H1 (cell line): ENCODE data around the gene ZNF70. TPM values are rescaled to one million over a fixed set of nuclear protein-coding genes. Genes with fewer than 3 reads are reported as not detected.

Experiments
- CTCF ChIA-PET: fragments of 300-600 bp; sonication (Branson Sonifier 250); formaldehyde crosslinking; loops from one replicate; lab custom pipeline; 2021; ENCODE audit not compliant: partially characterized antibody; lab: Charles Lee
- POLR2A ChIA-PET: fragments of 300-600 bp; sonication (Branson Sonifier 250); formaldehyde crosslinking; loops from one replicate; lab custom pipeline; 2021; ENCODE audit warnings: inconsistent platforms; ENCODE audit not compliant: partially characterized antibody; lab: Charles Lee
- DNase-seq, 2 experiments: peaks; one replicate each; pipeline versions ENCODE4 v3.0.0 to v3.0.0-alpha.2; 2010 to 2022; ENCODE audit warnings: low spot score in 2 of 2, low read depth in 1 of 2, mixed read lengths in 1 of 2
- FAIRE-seq: peaks from 2 replicates; lab custom pipeline; 2011; peaks lifted over from hg19 to GRCh38; lab: Jason Lieb, UNC
- H2AFZ ChIP-seq: 2 replicates; pipeline ENCODE4 v1.8.1; 2012; ENCODE audit warnings: low read length, inconsistent platforms
- H2AK5ac ChIP-seq: 2 replicates; pipeline ENCODE4 v1.6.1; 2013; ENCODE audit warnings: low read depth, low read length
- H2BK120ac ChIP-seq: replicated peaks from 2 replicates; pipeline ENCODE3; 2013; ENCODE audit warnings: low read depth, low read length, inconsistent platforms
- H2BK12ac ChIP-seq: 2 replicates; pipeline ENCODE4 v1.6.1; 2013; ENCODE audit warnings: low read depth, low read length
- H2BK15ac ChIP-seq: 2 replicates; pipeline ENCODE4 v1.6.1; 2013; ENCODE audit warnings: low read length
- H2BK20ac ChIP-seq: 2 replicates; pipeline ENCODE4 v1.6.1; 2013; ENCODE audit warnings: low read length
- H2BK5ac ChIP-seq: 2 replicates; pipeline ENCODE4 v1.6.1; 2013; ENCODE audit warnings: low read depth, low read length
- H3K14ac ChIP-seq: 2 replicates; pipeline ENCODE4 v1.6.1; 2013; ENCODE audit warnings: inconsistent platforms; ENCODE audit not compliant: insufficient read length
- H3K18ac ChIP-seq: 2 replicates; pipeline ENCODE4 v1.6.1; 2013; ENCODE audit warnings: low read length; ENCODE audit errors: extremely low read depth
- H3K23ac ChIP-seq: 2 replicates; pipeline ENCODE4 v1.6.1; 2013; ENCODE audit warnings: inconsistent platforms; ENCODE audit not compliant: insufficient read length
- H3K23me2 ChIP-seq: 2 replicates; pipeline ENCODE4 v1.6.1; 2013; ENCODE audit warnings: low read depth, low read length
- H3K27ac ChIP-seq: 2 replicates; pipeline ENCODE4 v1.6.1; 2011; ENCODE audit warnings: low read depth, low read length, inconsistent platforms
- H3K27me3 ChIP-seq, 4 experiments: replicated peaks in 1 of 4; 1 replicate in 1 of 4; 2 replicates in 3 of 4; pipeline versions ENCODE4 v1.6.1 to v1.8.1; 2011 to 2013; ENCODE audit warnings: low read length in 3 of 4, mild to moderate bottlenecking in 3 of 4, inconsistent platforms in 2 of 4, mixed read lengths in 2 of 4, moderate library complexity in 1 of 4; ENCODE audit not compliant: control insufficient read depth in 3 of 4, insufficient read depth in 3 of 4; ENCODE audit errors: extremely low read depth in 1 of 4
- H3K36me3 ChIP-seq, 4 experiments: 2 replicates each; pipeline versions ENCODE4 v1.6.1 to v1.8.1; 2011 to 2013; ENCODE audit warnings: mild to moderate bottlenecking in 4 of 4, low read length in 3 of 4, moderate library complexity in 2 of 4, control low read depth in 1 of 4, inconsistent platforms in 1 of 4; ENCODE audit not compliant: insufficient read depth in 4 of 4, control insufficient read depth in 2 of 4
- H3K4ac ChIP-seq: replicated peaks from 2 replicates; pipeline ENCODE3; 2013; ENCODE audit warnings: low read length, low read depth, mixed read lengths, inconsistent platforms; ENCODE audit not compliant: insufficient read length
- H3K4me1 ChIP-seq, 4 experiments: replicated peaks in 1 of 4; 1 replicate in 1 of 4; 2 replicates in 3 of 4; pipeline versions ENCODE4 v1.6.1 to v1.8.1; 2011 to 2013; ENCODE audit warnings: low read length in 3 of 4, inconsistent platforms in 2 of 4, mixed read lengths in 1 of 4; ENCODE audit not compliant: insufficient read depth in 4 of 4, control insufficient read depth in 3 of 4
- H3K4me2 ChIP-seq, 2 experiments: 2 replicates each; pipeline versions ENCODE4 v1.6.1 to v1.8.1; 2011 to 2013; ENCODE audit warnings: low read depth in 2 of 2, low read length in 2 of 2, control low read depth in 1 of 2, inconsistent platforms in 1 of 2, mild to moderate bottlenecking in 1 of 2; ENCODE audit not compliant: insufficient read depth in 1 of 2
- H3K4me3 ChIP-seq, 4 experiments: fragments of 200-600, 300-600 bp in 1 of 4; sonication (generic), shearing (Covaris generic), sonication (Bioruptor Twin) in 1 of 4; 2 replicates each; pipeline versions ENCODE4 v1.5.1 to v1.8.1; 2011 to 2016; ENCODE audit warnings: low read length in 4 of 4, low read depth in 3 of 4, control low read depth in 2 of 4, inconsistent platforms in 2 of 4, mild to moderate bottlenecking in 2 of 4, mixed read lengths in 1 of 4, moderate library complexity in 1 of 4; ENCODE audit not compliant: insufficient read depth in 2 of 4; ENCODE audit errors: extremely low read depth in 1 of 4
- H3K56ac ChIP-seq: replicated peaks from 2 replicates; pipeline ENCODE3; 2013; ENCODE audit warnings: low read depth, mild to moderate bottlenecking, mixed read lengths, low read length, inconsistent platforms; ENCODE audit not compliant: insufficient read length
- H3K79me1 ChIP-seq: 2 replicates; pipeline ENCODE4 v1.6.1; 2013; ENCODE audit warnings: low read depth, low read length, control low read depth
- H3K79me2 ChIP-seq, 2 experiments: 2 replicates each; pipeline versions ENCODE4 v1.6.1 to v1.8.1; 2012 to 2013; ENCODE audit warnings: low read length in 2 of 2, mild to moderate bottlenecking in 2 of 2, inconsistent platforms in 1 of 2; ENCODE audit not compliant: insufficient read depth in 2 of 2, control insufficient read depth in 1 of 2
- H3K9ac ChIP-seq, 4 experiments: replicated peaks in 1 of 4; 1 replicate in 1 of 4; 2 replicates in 3 of 4; pipeline versions ENCODE4 v1.6.1 to v1.8.1; 2011 to 2013; ENCODE audit warnings: low read depth in 3 of 4, low read length in 3 of 4, control low read depth in 2 of 4, mild to moderate bottlenecking in 2 of 4, moderate library complexity in 2 of 4, inconsistent platforms in 1 of 4; ENCODE audit errors: extremely low read depth in 1 of 4
- H3K9me3 ChIP-seq, 2 experiments: 2 replicates each; pipeline versions ENCODE4 v1.6.1 to v1.8.1; 2012 to 2013; ENCODE audit warnings: mild to moderate bottlenecking in 2 of 2, moderate library complexity in 2 of 2, control low read depth in 1 of 2, inconsistent platforms in 1 of 2, low read depth in 1 of 2, low read length in 1 of 2, mixed read lengths in 1 of 2; ENCODE audit not compliant: insufficient read depth in 2 of 2
- H4K20me1 ChIP-seq, 2 experiments: replicated peaks in 1 of 2; 2 replicates each; pipeline versions ENCODE3 to v1.8.1; 2011 to 2013; ENCODE audit warnings: inconsistent platforms in 2 of 2, low read length in 2 of 2, mild to moderate bottlenecking in 1 of 2; ENCODE audit not compliant: insufficient read depth in 2 of 2, control insufficient read depth in 1 of 2
- H4K5ac ChIP-seq: 2 replicates; pipeline ENCODE4 v1.6.1; 2013; ENCODE audit warnings: low read length, low read depth, mixed read lengths, inconsistent platforms; ENCODE audit not compliant: insufficient read length
- H4K8ac ChIP-seq: 2 replicates; pipeline ENCODE4 v1.8.0; 2013; ENCODE audit warnings: mild to moderate bottlenecking, moderate library complexity, low read length, inconsistent platforms; ENCODE audit not compliant: insufficient read depth; ENCODE audit errors: extremely low read depth
- H4K91ac ChIP-seq: replicated peaks from 2 replicates; pipeline ENCODE3; 2013; ENCODE audit warnings: low read length, mixed read lengths, inconsistent platforms; ENCODE audit not compliant: insufficient read length
- BCL11A ChIP-seq, 2 experiments: IDR thresholded peaks; one replicate each; pipeline ENCODE4 v1.6.1; 2011; ENCODE audit warnings: low read depth in 2 of 2, low read length in 2 of 2, mild to moderate bottlenecking in 2 of 2
- CBX5 ChIP-seq: fragments of 300-800, 300-1000 bp; sonication (generic); IDR thresholded peaks from 2 replicates; pipeline ENCODE4 v1.7.1; 2016; ENCODE audit warnings: antibody characterized with exemption, low read length, low read depth
- CREB1 ChIP-seq: IDR thresholded peaks from 2 replicates; pipeline ENCODE4 v1.6.1; 2012; ENCODE audit warnings: inconsistent platforms
- EGR1 ChIP-seq: IDR thresholded peaks from 2 replicates; pipeline ENCODE4 v1.6.1; 2011; ENCODE audit warnings: low read depth, low read length, borderline replicate concordance
- GABPA ChIP-seq: IDR thresholded peaks from 2 replicates; pipeline ENCODE4 v1.6.1; 2011; ENCODE audit warnings: mild to moderate bottlenecking, low read length, moderate library complexity, borderline replicate concordance; ENCODE audit not compliant: insufficient read depth
- POLR2A ChIP-seq, 2 experiments: IDR thresholded peaks; 1 replicate in 1 of 2; 2 replicates in 1 of 2; pipeline ENCODE4 v1.6.1; 2011; ENCODE audit warnings: low read depth in 2 of 2, low read length in 2 of 2, mild to moderate bottlenecking in 2 of 2; ENCODE audit errors: control extremely low read depth in 1 of 2
- RXRA ChIP-seq: IDR thresholded peaks from 2 replicates; pipeline ENCODE4 v1.6.1; 2011; ENCODE audit warnings: low read depth, mild to moderate bottlenecking, low read length, moderate library complexity; ENCODE audit not compliant: insufficient read depth
- SIN3A ChIP-seq, 2 experiments: IDR thresholded peaks in 1 of 2; conservative IDR thresholded peaks in 1 of 2; 2 replicates each; pipeline ENCODE4 v1.6.1; 2011 to 2012; ENCODE audit warnings: low read length in 2 of 2, improper control_type of control experiment in 1 of 2, low read depth in 1 of 2, mild to moderate bottlenecking in 1 of 2
- SUZ12 ChIP-seq: fragments of 200-600 bp; sonication (generic); IDR thresholded peaks from 2 replicates; pipeline ENCODE4 v1.6.1; 2012; ENCODE audit warnings: mild to moderate bottlenecking, inconsistent platforms, low read length, moderate library complexity, mixed read lengths
- TAF7 ChIP-seq: optimal IDR thresholded peaks from 2 replicates; pipeline ENCODE3; 2011; ENCODE audit warnings: low read depth, mild to moderate bottlenecking, inconsistent platforms, low read length, moderate library complexity, borderline replicate concordance
- YY1 ChIP-seq: IDR thresholded peaks from 2 replicates; pipeline ENCODE4 v1.6.1; 2011; ENCODE audit warnings: low read depth, mild to moderate bottlenecking, low read length
- WGBS, 2 experiments: shearing (Covaris generic) in 1 of 2; methylation state at CpG; one replicate each; pipeline versions ENCODE4 v1.1.6 to v1.1.7; 2013 to 2015; ENCODE audit warnings: low lambda C conversion rate in 2 of 2, mixed read lengths in 2 of 2, inconsistent platforms in 1 of 2, low coverage in 1 of 2, missing lambda C conversion rate in 1 of 2; ENCODE audit not compliant: insufficient replicate concordance in 2 of 2, insufficient coverage in 1 of 2, insufficient read length in 1 of 2; ENCODE audit errors: extremely low coverage in 1 of 2, missing lambda C conversion rate in 1 of 2; 5-methylcytosine and 5-hydroxymethylcytosine counted together
- polyA plus RNA-seq, 7 experiments: library from polyadenylated mRNA; depleted of rRNA in 3 of 7; stranded (reverse) in 5 of 7; unstranded in 2 of 7; fragments of >200 nt in 5 of 7; fragments of 200-250 nt in 2 of 7; gene quantifications; 1 replicate in 5 of 7; 2 replicates in 1 of 7; 4 replicates in 1 of 7; pipeline versions ENCODE4 v1.2.1 to v1.2.3, GENCODE V29; 2011 to 2013; ENCODE audit warnings: missing spikeins in 2 of 7, mixed read lengths in 2 of 7
- total RNA-seq: library from RNA; stranded (reverse); fragmentation: NEBNext Ultra II Directional; extraction: Animal tissue kit (Norgen Biotek cat#: 25700); gene quantifications from 2 replicates; pipeline ENCODE4 v1.2.1, GENCODE V29; 2021
- TF ChIP-seq, protein P1 (sequence below): IDR thresholded peaks from 2 replicates; pipeline ENCODE4 v1.6.1; 2012; ENCODE audit warnings: inconsistent platforms

ZNF70 gene
- total and polyA plus RNA-seq, 2 of the 8 experiments (the other 6 are each of a cell fraction or from before 2014, with no cell fraction given) = 1.1 to 2.6 TPM

DNA sequence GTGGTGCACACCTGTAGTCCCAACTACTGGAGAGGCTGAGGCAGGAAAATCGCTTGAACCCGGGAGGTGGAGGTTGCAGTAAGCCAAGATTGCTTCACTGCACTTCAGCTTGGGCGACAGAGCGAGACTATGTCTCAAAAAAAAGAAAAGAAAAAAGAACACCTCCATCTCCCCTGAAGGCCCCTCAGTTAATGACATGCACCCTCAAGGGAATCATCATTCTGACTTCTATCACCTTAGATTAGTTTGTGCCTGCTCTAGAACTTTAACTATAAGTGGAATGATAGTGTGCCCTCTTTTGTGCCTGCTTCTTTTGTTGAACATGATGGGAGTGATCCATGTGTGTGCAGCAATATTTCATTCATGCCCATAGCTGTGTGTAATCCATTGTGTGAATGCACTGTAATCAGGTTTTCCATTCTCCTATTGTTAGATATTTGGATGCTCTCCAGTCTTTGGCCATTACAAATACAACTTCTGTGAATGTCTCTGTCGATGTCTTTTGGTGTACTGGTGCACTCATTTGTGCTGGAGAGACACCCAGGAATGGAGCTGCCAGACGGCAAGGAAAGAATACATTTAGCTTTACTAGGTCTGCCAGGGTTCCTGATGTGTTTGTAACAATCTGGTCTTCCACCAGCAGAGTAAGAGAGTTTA is 4.2 kb upstream of the ZNF70 start:
- 91% methylated on average over 6 of the region's 6 CpGs; no CpG with 5 or more reads in 1 of the 2 experiments for WGBS, 2 experiments
- Histone ChIP-seq H3K9ac (no peak overlapping the region), H2BK12ac (no peak overlapping the region), H3K4me3 (no peak overlapping the region), H4K20me1 (no peaks in the 10 kb centered on the region), H3K79me1 (no peaks in the 10 kb centered on the region), H4K91ac (no peak overlapping the region), H3K23me2 (peaks cover 10% of the 10 kb centered on the region; the same call in 1 of the 2 replicates), H4K8ac (no peak overlapping the region), H2BK20ac (no peak overlapping the region), H2BK120ac (no peak overlapping the region), H3K4ac (no peak overlapping the region), H4K5ac (no peak overlapping the region), H3K18ac (no peak overlapping the region), H2BK5ac (no peak overlapping the region), H2AFZ (no peak overlapping the region), H3K4me1 (peaks cover 0 to 6% (median under 1%) of the 10 kb centered on the region in 4 experiments; a peak in 4 of 7 replicates), H3K4me2 (no peak overlapping the region), H2BK15ac (no peak overlapping the region), H3K23ac (no peak overlapping the region), H2AK5ac (no peak overlapping the region), H3K27me3 (no peaks in the 10 kb centered on the region), H3K79me2 (no peaks in the 10 kb centered on the region), H3K27ac (no peak overlapping the region), H3K36me3 (no peaks in the 10 kb centered on the region), H3K14ac (no peak overlapping the region), H3K9me3 (no peaks in the 10 kb centered on the region), H3K56ac (no peak overlapping the region)
- TF ChIP-seq POLR2A (IDR thresholded peaks at IDR 0.05; ENCODE audit: control extremely low read depth in 1 of 2, low read depth in 2 of 2, low read length in 2 of 2) (no peak), SIN3A (conservative IDR thresholded peaks at IDR 0.05 in 1 of 2, IDR thresholded peaks at IDR 0.05 in 1 of 2; ENCODE audit: low read depth in 1 of 2, low read length in 2 of 2) (no peak), RXRA (no peak), SUZ12 (no peak), BCL11A (IDR thresholded peaks at IDR 0.05; ENCODE audit: low read depth in 2 of 2, low read length in 2 of 2) (no peak), YY1 (no peak), CREB1 (no peak), TAF7 (no peak), CBX5 (no peak), GABPA (no peak), EGR1 (no peak)
- TF ChIP-seq, protein P1, sequence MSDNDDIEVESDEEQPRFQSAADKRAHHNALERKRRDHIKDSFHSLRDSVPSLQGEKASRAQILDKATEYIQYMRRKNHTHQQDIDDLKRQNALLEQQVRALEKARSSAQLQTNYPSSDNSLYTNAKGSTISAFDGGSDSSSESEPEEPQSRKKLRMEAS = no peak
- POLR2A ChIA-PET = interaction anchor here (2.3 to 5.3 kb wide), 3 partner anchors 8 to 102 kb away, joined by 5 to 22 read pairs (median 5); partner anchors contain the start of genes C22orf15, CHCHD10 and SLC2A11
- FAIRE-seq (no peak), DNase-seq (no peak)
- CTCF ChIA-PET = interaction anchor here (0.8 to 2.0 kb wide), 3 partner anchors 12 to 16 kb away, joined by 3 to 6 read pairs (median 4); no protein-coding TSS in a partner anchor
